ENCODE data around the gene ZNHIT1.

ZNHIT1 gene

DNA sequence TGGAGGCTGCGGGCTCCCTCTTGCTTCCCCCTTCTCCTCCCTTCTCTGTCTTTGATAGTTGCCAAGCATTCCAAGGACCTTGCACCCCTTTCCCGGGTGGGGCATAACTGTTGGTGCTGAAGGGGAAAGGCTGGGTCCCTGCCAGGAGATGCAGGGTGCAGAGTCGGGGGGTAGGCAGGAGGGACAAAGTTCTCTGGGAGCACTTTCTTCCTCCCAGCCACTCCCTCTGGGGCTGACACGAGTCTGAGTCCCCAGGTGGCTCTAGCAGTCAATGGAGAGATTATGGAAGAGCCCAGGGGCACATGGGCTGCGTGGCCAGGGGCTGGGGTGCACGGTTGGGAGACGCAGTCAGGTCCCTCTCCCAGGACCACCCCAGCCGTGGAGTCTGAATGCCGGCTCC is 17.6 kb downstream of the ZNHIT1 start:
- no peak for DNase-seq (ENCODE audit: low read depth)
- TF ChIP-seq, protein P1, sequence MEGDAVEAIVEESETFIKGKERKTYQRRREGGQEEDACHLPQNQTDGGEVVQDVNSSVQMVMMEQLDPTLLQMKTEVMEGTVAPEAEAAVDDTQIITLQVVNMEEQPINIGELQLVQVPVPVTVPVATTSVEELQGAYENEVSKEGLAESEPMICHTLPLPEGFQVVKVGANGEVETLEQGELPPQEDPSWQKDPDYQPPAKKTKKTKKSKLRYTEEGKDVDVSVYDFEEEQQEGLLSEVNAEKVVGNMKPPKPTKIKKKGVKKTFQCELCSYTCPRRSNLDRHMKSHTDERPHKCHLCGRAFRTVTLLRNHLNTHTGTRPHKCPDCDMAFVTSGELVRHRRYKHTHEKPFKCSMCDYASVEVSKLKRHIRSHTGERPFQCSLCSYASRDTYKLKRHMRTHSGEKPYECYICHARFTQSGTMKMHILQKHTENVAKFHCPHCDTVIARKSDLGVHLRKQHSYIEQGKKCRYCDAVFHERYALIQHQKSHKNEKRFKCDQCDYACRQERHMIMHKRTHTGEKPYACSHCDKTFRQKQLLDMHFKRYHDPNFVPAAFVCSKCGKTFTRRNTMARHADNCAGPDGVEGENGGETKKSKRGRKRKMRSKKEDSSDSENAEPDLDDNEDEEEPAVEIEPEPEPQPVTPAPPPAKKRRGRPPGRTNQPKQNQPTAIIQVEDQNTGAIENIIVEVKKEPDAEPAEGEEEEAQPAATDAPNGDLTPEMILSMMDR (IDR thresholded peaks at IDR 0.05; ENCODE audit: control insufficient read depth, extremely low read depth, insufficient read depth) = no peak
- no peak overlapping the region for H3K4me3 ChIP-seq (ENCODE audit: low read depth, low read length)

DNA sequence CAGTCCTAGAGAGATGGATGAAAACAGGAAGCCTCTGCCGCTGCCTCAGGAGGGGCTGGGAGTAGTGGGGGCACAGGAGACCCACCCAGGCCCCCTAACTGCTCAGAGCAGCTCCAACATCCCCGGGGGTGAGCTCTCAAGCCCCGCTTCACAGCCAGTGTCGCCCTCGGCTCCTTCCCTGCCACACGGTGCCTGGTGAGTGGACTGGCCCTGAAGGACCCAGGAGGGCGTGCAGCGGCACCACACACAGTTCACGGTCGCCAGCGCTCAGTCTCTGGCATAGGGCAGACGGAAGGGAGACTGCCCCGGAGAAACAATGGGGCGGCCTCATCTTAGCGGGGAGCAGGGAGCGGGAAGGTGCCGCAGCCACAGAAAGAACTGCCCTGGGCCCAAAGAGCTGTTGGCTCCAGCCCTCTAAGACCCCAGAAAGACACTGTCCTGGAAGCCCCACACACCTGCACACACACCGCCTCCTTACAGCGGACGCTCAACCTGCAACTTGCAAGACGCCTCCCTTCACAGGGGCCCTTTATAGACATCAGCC is 18.4 kb downstream of the ZNHIT1 start:
- DNase-seq (ENCODE audit: low read depth) = no peak
- H3K4me3 ChIP-seq (ENCODE audit: low read depth, low read length) = no peak overlapping the region
- TF ChIP-seq, protein P1 (IDR thresholded peaks at IDR 0.05; ENCODE audit: control insufficient read depth, extremely low read depth, insufficient read depth) = no peak

DNA sequence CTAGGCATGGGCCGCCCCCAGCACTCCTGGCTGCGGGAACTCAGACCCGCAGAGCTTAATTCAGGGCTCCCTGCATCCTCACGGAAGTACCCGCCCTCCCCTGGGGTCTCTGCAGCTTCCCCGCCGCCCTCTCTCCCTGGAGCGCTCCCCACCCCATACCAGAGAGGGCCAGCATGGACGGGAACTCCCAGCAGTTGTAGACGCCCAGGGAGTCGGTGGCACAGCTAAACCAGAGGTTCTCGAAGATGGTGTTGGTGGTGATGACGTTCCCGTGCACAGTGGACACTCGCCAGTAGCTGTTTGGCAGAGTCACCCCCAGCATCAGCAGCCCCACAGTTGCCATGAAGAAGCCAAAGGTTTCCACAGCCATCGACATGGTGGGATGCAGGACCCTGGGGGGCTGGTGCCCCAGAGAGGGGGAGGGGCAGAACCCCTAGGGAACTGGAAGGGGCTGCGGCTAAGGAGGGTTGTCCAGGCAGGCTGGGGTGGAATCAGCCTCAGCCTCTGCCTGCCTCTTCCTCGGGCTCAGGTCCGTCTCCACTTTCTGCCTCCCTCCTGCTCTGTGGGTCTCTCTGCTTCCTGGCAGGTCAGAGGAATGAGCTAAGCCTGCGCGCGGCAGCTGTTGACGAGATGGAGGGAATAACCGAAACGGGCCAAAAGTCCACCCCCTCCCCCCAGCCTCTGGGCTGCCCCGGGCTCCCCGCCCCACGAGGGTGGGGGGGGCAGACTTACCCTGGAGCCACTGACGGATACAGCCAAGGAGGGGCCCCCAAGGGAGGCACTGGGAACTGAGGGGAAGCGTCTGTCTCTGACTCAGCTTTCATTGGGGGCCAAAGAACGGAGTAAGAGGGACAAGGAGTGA is 19.5 kb downstream of the ZNHIT1 start, which contains the start of gene CLDN15:
Gene CLDN15, minus strand, starts transcription at position 597 of the 862 bp plus-strand sequence. Its CDS starts 221 bp downstream, at position 376.
- TF ChIP-seq, protein P1 (IDR thresholded peaks at IDR 0.05; ENCODE audit: control insufficient read depth, extremely low read depth, insufficient read depth) = no peak
- no peak within 1 kb of the TSS for H3K4me3 ChIP-seq (ENCODE audit: low read depth, low read length)
- no peak for DNase-seq (ENCODE audit: low read depth)

DNA sequence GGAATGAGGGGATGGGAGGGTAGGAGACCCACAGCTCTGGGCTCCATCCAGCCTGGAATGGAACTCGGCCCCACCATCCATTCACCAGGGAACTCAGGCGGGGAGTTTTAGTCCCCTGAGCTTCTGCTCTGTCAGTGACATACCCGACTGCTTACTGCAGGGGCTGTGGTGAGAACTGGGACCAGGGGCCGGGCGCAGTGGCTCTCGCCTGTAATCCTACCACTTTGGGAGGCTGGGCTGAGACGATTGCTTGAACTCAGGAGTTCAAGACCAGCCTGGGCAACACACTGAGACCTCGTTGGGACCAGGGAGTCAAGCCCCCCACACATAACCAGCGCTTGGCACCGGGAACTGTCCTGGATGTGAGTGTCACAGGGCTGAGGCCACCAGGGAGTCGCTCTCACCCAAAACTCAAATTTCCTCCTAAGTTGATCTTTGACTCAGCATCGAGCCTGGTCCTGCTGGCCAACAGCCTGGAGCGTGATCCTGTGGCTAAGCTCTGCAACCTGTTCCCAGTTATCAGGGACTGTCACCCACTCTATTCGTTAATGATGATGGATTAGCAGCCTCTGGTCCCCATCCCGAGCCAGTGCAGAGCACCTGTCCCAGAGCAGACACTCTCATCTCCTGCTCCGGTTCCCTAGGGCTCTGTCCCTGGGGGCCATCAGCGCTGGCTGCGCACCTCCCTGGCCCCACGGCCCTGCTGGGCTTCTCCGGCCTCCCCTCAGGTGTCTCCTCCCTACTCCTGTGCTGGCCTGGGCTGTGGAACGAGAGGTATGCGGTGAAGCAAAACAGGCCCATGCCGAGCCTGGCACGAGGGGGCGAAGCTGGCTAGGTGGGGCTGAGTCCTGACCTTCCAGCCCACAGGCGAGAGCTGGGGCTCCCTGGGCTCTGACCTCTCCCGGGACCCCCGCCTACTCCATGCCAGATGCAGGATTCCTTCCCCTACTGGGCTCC is 20.5 kb downstream of the ZNHIT1 start:
- no peak overlapping the region for H3K4me3 ChIP-seq (ENCODE audit: low read depth, low read length)
- TF ChIP-seq, protein P1 (IDR thresholded peaks at IDR 0.05; ENCODE audit: control insufficient read depth, extremely low read depth, insufficient read depth) = no peak
- no peak for DNase-seq (ENCODE audit: low read depth)

DNA sequence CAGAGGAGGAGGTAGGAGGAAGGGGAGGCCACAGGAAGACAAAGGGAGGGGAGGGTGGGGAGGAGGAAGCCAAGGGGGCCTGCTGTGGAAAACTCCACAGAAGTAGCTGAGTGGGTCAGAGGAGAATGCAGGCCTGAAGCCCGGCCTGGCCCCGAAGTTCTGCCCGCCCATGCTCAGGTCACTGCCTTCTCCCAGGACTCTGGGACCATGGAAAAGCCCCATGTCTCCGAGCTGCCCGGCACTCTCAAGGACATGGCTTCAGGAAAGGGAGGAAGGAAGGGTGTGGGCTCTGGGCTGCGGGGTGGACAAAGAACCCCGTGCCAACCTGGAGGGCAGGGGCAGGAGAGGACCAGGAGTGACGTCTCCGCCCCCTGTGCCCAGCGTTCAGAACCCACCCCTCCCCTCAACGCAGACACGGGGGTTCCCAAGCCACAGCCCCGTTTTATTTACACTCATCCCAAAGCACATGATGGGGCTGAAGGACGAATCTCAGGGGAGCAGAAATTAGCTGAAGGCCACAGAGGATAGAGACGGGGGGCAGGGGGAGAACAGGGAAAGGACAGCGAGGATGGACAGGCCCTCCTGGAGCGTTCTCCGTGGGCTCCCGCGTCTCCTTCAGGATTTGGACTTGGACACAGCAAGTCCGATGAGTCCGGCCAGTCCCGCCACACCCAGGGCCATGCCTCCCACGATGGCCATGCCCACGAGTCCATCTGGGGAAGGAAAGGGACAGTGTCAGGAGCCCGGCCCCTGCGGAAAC is 21.4 kb downstream of the ZNHIT1 start:
- no peak for DNase-seq (ENCODE audit: low read depth)
- TF ChIP-seq, protein P1 (IDR thresholded peaks at IDR 0.05; ENCODE audit: control insufficient read depth, extremely low read depth, insufficient read depth) = no peak
- no peak overlapping the region for H3K4me3 ChIP-seq (ENCODE audit: low read depth, low read length)

DNA sequence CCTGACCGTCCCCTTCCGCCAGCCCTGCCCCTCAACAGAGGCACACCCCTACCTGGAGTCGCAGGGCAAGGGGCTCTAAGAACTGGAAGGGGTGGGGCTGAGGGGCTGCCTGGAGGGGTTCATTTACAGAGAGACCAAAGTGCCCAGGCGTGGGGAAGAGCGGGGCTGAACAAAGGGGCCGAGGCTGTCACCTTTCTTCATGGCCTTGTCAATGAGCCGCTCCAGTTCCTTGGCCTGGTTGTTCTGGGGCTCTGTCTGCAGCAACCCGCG is 21.9 kb downstream of the ZNHIT1 start:
- no peak for DNase-seq (ENCODE audit: low read depth)
- TF ChIP-seq, protein P1 (IDR thresholded peaks at IDR 0.05; ENCODE audit: control insufficient read depth, extremely low read depth, insufficient read depth) = no peak
- H3K4me3 ChIP-seq (ENCODE audit: low read depth, low read length) = no peak overlapping the region
